Liver (tissue), 9 donors: ENCODE data around the gene GALNTL6. TPM values are rescaled to one million over a fixed set of nuclear protein-coding genes. Genes with fewer than 3 reads are reported as not detected.

Experiments
- DNase-seq: peaks from one replicate; pipeline ENCODE4 v3.0.0-alpha.2; 2017; ENCODE audit warnings: low spot score
- H3K27ac ChIP-seq, 2 donors: one replicate each; pipeline ENCODE4 v1.7.0; 2013; ENCODE audit warnings: inconsistent platforms in 2 of 2, low read length in 2 of 2, control low read depth in 1 of 2, low read depth in 1 of 2, mild to moderate bottlenecking in 1 of 2
- H3K27me3 ChIP-seq, 4 donors: one replicate each; pipeline versions ENCODE4 v1.6.1 to v1.7.0; 2013; ENCODE audit warnings: low read length in 3 of 4, inconsistent platforms in 1 of 4, mild to moderate bottlenecking in 1 of 4, moderate library complexity in 1 of 4; ENCODE audit not compliant: control insufficient read depth in 4 of 4, insufficient read depth in 4 of 4
- H3K36me3 ChIP-seq, 4 donors: one replicate each; pipeline versions ENCODE4 v1.6.1 to v1.7.0; 2013; ENCODE audit warnings: low read length in 3 of 4, mild to moderate bottlenecking in 3 of 4, low read depth in 1 of 4, moderate library complexity in 1 of 4; ENCODE audit not compliant: control insufficient read depth in 4 of 4, insufficient read depth in 3 of 4
- H3K4me1 ChIP-seq, 4 donors: one replicate each; pipeline versions ENCODE4 v1.6.1 to v1.7.0; 2013; ENCODE audit warnings: low read length in 3 of 4, mild to moderate bottlenecking in 3 of 4, moderate library complexity in 1 of 4; ENCODE audit not compliant: control insufficient read depth in 4 of 4, insufficient read depth in 4 of 4
- H3K4me3 ChIP-seq, 3 donors: one replicate each; pipeline versions ENCODE4 v1.6.1 to v1.7.0; 2013; ENCODE audit warnings: low read length in 3 of 3, control low read depth in 1 of 3, low read depth in 1 of 3, mild to moderate bottlenecking in 1 of 3
- H3K9ac ChIP-seq, 2 donors: one replicate each; pipeline ENCODE4 v1.7.0; 2013; ENCODE audit warnings: low read length in 2 of 2, mild to moderate bottlenecking in 2 of 2, moderate library complexity in 2 of 2, control low read depth in 1 of 2, low read depth in 1 of 2
- H3K9me3 ChIP-seq, 4 donors: one replicate each; pipeline versions ENCODE4 v1.6.1 to v1.7.0; 2013; ENCODE audit warnings: low read length in 3 of 4; ENCODE audit not compliant: control insufficient read depth in 4 of 4
- EGR1 ChIP-seq, 2 donors: IDR thresholded peaks; 2 replicates each; pipeline ENCODE4 v1.6.1; 2016 to 2018; ENCODE audit warnings: antibody characterized with exemption in 2 of 2, low read depth in 2 of 2
- FOXA1 ChIP-seq: IDR thresholded peaks from 2 replicates; pipeline ENCODE4 v1.6.1; 2016; ENCODE audit warnings: antibody characterized with exemption
- FOXA2 ChIP-seq: IDR thresholded peaks from 2 replicates; pipeline ENCODE4 v1.6.1; 2016; ENCODE audit warnings: antibody characterized with exemption
- GABPA ChIP-seq, 2 donors: IDR thresholded peaks in 1 of 2; conservative IDR thresholded peaks in 1 of 2; 2 replicates each; pipeline ENCODE4 v1.6.1; 2016; ENCODE audit warnings: antibody characterized with exemption in 2 of 2, mild to moderate bottlenecking in 1 of 2, moderate library complexity in 1 of 2
- HNF4A ChIP-seq, 2 donors: conservative IDR thresholded peaks; 2 replicates each; pipeline ENCODE4 v1.6.1; 2016; ENCODE audit warnings: antibody characterized with exemption in 2 of 2, mild to moderate bottlenecking in 2 of 2
- HNF4G ChIP-seq: IDR thresholded peaks from 2 replicates; pipeline ENCODE4 v1.6.1; 2016; ENCODE audit warnings: antibody characterized with exemption
- JUND ChIP-seq, 2 donors: IDR thresholded peaks; 2 replicates each; pipeline ENCODE4 v1.6.1; 2016; ENCODE audit warnings: antibody characterized with exemption in 2 of 2
- NR2F2 ChIP-seq: IDR thresholded peaks from 2 replicates; pipeline ENCODE4 v1.6.1; 2016; ENCODE audit warnings: antibody characterized with exemption
- RAD21 ChIP-seq, 2 donors: IDR thresholded peaks; 2 replicates each; pipeline ENCODE4 v1.6.1; 2016; ENCODE audit warnings: antibody characterized with exemption in 2 of 2, mild to moderate bottlenecking in 2 of 2
- RXRA ChIP-seq, 2 donors: IDR thresholded peaks; 2 replicates each; pipeline ENCODE4 v1.6.1; 2017 to 2018; ENCODE audit warnings: antibody characterized with exemption in 2 of 2, mild to moderate bottlenecking in 1 of 2
- SP1 ChIP-seq: IDR thresholded peaks from 2 replicates; pipeline ENCODE4 v1.6.1; 2018; ENCODE audit warnings: antibody characterized with exemption, mild to moderate bottlenecking
- TAF1 ChIP-seq: conservative IDR thresholded peaks from 2 replicates; pipeline ENCODE4 v1.6.1; 2016; ENCODE audit warnings: antibody characterized with exemption, mild to moderate bottlenecking
- YY1 ChIP-seq: IDR thresholded peaks from 2 replicates; pipeline ENCODE4 v1.6.1; 2016; ENCODE audit warnings: antibody characterized with exemption, mild to moderate bottlenecking
- WGBS: extraction: QIAGEN DNeasy Blood & Tissue Kit; methylation state at CpG from one replicate; pipeline ENCODE4 v1.1.7; 2013; 5-methylcytosine and 5-hydroxymethylcytosine counted together
- polyA plus RNA-seq, 2 donors: library from polyadenylated mRNA; stranded (reverse) in 1 of 2; unstranded in 1 of 2; fragments of 200-250 nt in 1 of 2; fragments of >200 nt in 1 of 2; fragmentation: Nextera tagmentation in 1 of 2; extraction: Ambion mirVana in 1 of 2; gene quantifications; one replicate each; pipeline versions ENCODE4 v1.2.1 to v1.2.3, GENCODE V29; 2013 to 2015
- total RNA-seq, 2 donors: library from RNA; depleted of rRNA; stranded (reverse); fragments of >200 nt; gene quantifications; one replicate each; pipeline ENCODE4 v1.2.3, GENCODE V29; 2014
- TF ChIP-seq, protein P1 (sequence below): IDR thresholded peaks from 2 replicates; pipeline ENCODE4 v1.6.1; 2016; ENCODE audit warnings: antibody characterized with exemption
- TF ChIP-seq, protein P2 (sequence below): IDR thresholded peaks from 2 replicates; pipeline ENCODE4 v1.6.1; 2016; ENCODE audit warnings: antibody characterized with exemption, mild to moderate bottlenecking
- TF ChIP-seq, protein P3 (sequence below): fragments of 150-350 bp; IDR thresholded peaks from 2 replicates; pipeline ENCODE4 v1.5.1; 2017; ENCODE audit warnings: improper control_type of control experiment, low read depth, low read length; ENCODE audit not compliant: missing input control
- TF ChIP-seq, protein P4 (sequence below): IDR thresholded peaks from 2 replicates; pipeline ENCODE4 v1.6.1; 2016; ENCODE audit warnings: antibody characterized with exemption
- TF ChIP-seq, protein P5 (sequence below): IDR thresholded peaks from 2 replicates; pipeline ENCODE4 v1.6.1; 2016; ENCODE audit warnings: antibody characterized with exemption
- donor health status: healthy.
- donor health status: healthy.
- donor health status: healthy.
- donor health status: healthy.
- donor health status: healthy.

Gene GALNTL6
- total and polyA plus RNA-seq, 4 donors = 0.06 to 0.08 TPM; not detected in 2

DNA sequence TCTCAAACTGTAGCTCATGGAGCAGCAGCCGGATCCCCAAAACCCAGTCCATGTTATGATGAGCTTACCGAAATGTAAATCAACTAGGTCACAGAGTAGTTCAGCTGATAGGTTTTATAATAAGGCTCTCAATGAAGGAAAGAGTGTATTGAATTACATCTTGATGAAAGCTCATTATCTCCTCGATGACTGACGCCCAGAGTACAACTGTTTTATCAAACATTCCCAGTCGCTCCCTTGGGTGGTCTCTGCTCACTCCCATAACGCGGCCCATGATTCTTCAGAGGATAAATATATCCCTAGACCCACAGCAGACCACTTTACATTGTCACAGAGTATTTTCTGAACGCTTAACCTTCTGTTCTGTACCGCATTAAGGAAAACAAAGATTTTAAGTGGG, 903.1 kb downstream of the GALNTL6 start:
- Histone ChIP-seq H3K27me3 (peaks cover 0 to 2% (median 0%) of the 10 kb centered on the region in 4 donors), H3K36me3 (no peaks in the 10 kb centered on the region), H3K9ac (no peak overlapping the region), H3K4me3 (no peak overlapping the region), H3K4me1 (no peaks in the 10 kb centered on the region), H3K9me3 (no peaks in the 10 kb centered on the region), H3K27ac (no peak overlapping the region)
- DNase-seq = no peak
- no peak for TF ChIP-seq FOXA1
- WGBS = 59% methylated on average over 9 of the region's 9 CpGs

DNA sequence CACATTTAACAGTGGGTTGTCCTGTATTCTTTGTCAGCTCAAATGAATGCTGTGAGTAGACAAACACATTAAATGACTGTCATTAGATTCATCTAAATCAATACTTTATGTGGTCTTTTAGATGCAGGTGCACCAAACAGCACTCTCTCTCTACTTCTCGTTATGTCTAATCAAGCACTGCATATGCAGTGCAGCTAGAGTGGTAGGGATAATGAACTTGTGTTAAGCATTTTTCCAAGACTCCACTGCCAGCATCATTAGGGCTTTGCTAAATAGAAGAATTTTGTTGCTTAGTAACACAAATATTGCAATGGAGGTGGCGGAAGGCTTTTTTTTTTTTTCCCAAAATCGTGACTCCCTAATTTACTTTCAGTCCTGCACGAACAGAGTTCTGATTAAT, 908.5 kb downstream of the GALNTL6 start:
- Histone ChIP-seq H3K27me3 (peaks cover 0 to 2% (median 0%) of the 10 kb centered on the region in 4 donors), H3K4me3 (no peak overlapping the region)
- 69% methylated on average over 4 of the region's 4 CpGs for WGBS

More for the DNA sequence above, 908.5 kb downstream of the GALNTL6 start:
- Histone ChIP-seq H3K36me3 (no peaks in the 10 kb centered on the region), H3K27ac (no peak overlapping the region), H3K9me3 (no peaks in the 10 kb centered on the region), H3K4me1 (no peaks in the 10 kb centered on the region), H3K9ac (no peak overlapping the region)
- no peak for TF ChIP-seq FOXA1
- TF ChIP-seq JUND (IDR thresholded peaks at IDR 0.05) = no peak
- no peak for TF ChIP-seq RXRA (IDR thresholded peaks at IDR 0.05)
- no peak for TF ChIP-seq TAF1
- no peak for TF ChIP-seq FOXA2
- TF ChIP-seq, protein P1, sequence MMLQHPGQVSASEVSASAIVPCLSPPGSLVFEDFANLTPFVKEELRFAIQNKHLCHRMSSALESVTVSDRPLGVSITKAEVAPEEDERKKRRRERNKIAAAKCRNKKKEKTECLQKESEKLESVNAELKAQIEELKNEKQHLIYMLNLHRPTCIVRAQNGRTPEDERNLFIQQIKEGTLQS = no peak
- no peak for TF ChIP-seq NR2F2
- no peak for TF ChIP-seq HNF4A (conservative IDR thresholded peaks at IDR 0.05)
- no peak for TF ChIP-seq RAD21 (IDR thresholded peaks at IDR 0.05)
- TF ChIP-seq, protein P2, sequence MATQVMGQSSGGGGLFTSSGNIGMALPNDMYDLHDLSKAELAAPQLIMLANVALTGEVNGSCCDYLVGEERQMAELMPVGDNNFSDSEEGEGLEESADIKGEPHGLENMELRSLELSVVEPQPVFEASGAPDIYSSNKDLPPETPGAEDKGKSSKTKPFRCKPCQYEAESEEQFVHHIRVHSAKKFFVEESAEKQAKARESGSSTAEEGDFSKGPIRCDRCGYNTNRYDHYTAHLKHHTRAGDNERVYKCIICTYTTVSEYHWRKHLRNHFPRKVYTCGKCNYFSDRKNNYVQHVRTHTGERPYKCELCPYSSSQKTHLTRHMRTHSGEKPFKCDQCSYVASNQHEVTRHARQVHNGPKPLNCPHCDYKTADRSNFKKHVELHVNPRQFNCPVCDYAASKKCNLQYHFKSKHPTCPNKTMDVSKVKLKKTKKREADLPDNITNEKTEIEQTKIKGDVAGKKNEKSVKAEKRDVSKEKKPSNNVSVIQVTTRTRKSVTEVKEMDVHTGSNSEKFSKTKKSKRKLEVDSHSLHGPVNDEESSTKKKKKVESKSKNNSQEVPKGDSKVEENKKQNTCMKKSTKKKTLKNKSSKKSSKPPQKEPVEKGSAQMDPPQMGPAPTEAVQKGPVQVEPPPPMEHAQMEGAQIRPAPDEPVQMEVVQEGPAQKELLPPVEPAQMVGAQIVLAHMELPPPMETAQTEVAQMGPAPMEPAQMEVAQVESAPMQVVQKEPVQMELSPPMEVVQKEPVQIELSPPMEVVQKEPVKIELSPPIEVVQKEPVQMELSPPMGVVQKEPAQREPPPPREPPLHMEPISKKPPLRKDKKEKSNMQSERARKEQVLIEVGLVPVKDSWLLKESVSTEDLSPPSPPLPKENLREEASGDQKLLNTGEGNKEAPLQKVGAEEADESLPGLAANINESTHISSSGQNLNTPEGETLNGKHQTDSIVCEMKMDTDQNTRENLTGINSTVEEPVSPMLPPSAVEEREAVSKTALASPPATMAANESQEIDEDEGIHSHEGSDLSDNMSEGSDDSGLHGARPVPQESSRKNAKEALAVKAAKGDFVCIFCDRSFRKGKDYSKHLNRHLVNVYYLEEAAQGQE = no peak
- TF ChIP-seq YY1 = no peak
- no peak for TF ChIP-seq GABPA (IDR thresholded peaks at IDR 0.05 in 1 of 2, conservative IDR thresholded peaks at IDR 0.05 in 1 of 2)
- no peak for TF ChIP-seq EGR1 (IDR thresholded peaks at IDR 0.05; ENCODE audit: low read depth in 2 of 2)
- TF ChIP-seq HNF4G = no peak
- TF ChIP-seq, protein P3, sequence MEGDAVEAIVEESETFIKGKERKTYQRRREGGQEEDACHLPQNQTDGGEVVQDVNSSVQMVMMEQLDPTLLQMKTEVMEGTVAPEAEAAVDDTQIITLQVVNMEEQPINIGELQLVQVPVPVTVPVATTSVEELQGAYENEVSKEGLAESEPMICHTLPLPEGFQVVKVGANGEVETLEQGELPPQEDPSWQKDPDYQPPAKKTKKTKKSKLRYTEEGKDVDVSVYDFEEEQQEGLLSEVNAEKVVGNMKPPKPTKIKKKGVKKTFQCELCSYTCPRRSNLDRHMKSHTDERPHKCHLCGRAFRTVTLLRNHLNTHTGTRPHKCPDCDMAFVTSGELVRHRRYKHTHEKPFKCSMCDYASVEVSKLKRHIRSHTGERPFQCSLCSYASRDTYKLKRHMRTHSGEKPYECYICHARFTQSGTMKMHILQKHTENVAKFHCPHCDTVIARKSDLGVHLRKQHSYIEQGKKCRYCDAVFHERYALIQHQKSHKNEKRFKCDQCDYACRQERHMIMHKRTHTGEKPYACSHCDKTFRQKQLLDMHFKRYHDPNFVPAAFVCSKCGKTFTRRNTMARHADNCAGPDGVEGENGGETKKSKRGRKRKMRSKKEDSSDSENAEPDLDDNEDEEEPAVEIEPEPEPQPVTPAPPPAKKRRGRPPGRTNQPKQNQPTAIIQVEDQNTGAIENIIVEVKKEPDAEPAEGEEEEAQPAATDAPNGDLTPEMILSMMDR = no peak
- TF ChIP-seq, protein P4, sequence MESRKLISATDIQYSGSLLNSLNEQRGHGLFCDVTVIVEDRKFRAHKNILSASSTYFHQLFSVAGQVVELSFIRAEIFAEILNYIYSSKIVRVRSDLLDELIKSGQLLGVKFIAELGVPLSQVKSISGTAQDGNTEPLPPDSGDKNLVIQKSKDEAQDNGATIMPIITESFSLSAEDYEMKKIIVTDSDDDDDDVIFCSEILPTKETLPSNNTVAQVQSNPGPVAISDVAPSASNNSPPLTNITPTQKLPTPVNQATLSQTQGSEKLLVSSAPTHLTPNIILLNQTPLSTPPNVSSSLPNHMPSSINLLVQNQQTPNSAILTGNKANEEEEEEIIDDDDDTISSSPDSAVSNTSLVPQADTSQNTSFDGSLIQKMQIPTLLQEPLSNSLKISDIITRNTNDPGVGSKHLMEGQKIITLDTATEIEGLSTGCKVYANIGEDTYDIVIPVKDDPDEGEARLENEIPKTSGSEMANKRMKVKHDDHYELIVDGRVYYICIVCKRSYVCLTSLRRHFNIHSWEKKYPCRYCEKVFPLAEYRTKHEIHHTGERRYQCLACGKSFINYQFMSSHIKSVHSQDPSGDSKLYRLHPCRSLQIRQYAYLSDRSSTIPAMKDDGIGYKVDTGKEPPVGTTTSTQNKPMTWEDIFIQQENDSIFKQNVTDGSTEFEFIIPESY = no peak
- TF ChIP-seq, protein P5, sequence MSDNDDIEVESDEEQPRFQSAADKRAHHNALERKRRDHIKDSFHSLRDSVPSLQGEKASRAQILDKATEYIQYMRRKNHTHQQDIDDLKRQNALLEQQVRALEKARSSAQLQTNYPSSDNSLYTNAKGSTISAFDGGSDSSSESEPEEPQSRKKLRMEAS = no peak
- no peak for TF ChIP-seq SP1
- DNase-seq = no peak
